Hematopoietic multipotent progenitor cell treated with erythropoietin and hydrocortisone succinate and interleukin-3 and kit ligand, for 8 days (in vitro differentiated cells): ENCODE measurements around the gene TBC1D2.

Experiments
- DNase-seq: peaks from one replicate; pipeline ENCODE4 v3.0.0-alpha.2; 2015

The TBC1D2 gene

DNA sequence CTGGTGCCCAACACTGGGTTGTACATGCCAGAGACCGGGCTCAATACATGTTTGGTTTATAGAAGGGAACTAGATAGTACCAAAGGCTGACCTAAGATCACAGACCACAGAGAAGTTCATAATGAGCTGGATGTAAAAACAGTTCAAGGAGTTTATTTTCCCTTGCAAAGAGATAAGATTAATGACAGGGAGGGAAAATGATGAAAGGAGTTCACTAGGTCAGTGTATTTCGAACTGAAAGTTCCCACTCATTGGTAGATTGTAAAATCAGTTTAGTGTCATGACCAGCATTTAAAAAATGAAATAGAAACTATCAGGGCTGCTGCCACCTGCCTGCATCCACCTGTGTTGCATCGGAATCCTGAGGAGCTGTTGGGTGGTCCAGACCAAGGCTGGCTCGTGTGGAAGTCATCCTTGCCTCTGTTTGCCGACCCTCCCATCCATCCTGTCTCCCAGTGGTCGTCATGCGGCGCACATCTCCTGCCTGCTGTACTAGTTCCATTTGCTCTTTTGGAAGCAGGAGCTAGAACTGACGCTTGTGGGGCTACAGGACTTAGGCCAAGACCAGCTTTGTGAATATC lies 21.1 kb downstream of the TBC1D2 start:
- DNase-seq: no peak

GRCh38 chr9:98232926-98233325 lies 22.5 kb downstream of the TBC1D2 start:
- no peak for DNase-seq

DNA sequence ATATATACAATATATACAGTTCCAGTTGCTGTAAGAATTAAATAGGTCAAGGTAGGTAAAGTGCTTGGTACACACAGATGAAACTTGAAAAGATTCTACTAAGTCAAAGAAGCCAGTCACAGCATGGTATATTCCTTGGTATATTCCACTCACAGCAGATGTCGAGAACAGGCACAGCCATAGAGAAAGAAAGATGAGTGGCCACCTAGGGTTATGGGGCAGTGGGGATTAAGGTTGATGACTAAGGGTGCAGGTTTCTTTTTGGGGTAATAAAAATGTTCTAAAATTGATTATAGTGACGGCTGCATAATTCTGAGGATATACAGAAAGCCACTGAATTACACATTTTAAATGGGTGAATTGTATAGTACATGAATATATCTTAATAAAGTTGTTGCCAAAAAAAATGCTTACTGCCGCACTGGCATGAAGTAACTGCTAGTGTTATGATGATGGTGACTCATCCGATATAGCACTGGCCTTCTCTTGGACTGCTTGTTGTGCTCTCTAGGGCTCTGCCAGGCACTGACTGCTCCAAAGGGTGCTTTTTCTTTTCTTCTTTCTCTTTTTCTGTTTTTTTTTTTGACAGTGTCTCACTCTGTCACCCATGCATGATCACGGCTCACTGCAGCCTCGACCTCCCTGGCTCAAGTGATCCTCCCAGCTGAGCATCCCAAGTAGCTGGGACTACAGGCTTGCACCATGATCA lies 23.5 kb downstream of the TBC1D2 start:
- DNase-seq: no peak

GRCh38 chr9:98230789-98231188 lies 24.7 kb downstream of the TBC1D2 start:
- no peak for DNase-seq

- DNase-seq: no peak
These were observed 25.1 kb downstream of the TBC1D2 start for GRCh38 chr9:98230304-98230703.

DNA sequence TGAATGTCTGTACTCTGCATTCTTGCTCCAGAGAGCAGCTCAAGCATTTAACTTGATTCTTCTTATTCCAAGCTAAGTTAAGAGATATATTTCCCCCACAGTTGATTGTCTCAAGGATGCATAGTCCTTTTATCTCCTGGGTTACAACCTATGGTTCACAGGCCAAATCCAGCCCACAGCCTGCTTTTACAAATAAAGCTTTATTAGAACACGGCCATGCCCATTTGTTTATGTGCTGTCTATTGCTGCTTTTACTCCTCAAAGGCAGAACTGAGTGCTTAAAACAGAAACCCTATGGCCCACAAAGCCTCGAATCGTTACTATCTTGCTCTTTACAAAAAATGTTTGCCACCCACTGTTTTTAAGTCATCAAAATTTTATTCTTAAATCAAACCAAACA lies 25.8 kb downstream of the TBC1D2 start:
- DNase-seq: no peak

DNA sequence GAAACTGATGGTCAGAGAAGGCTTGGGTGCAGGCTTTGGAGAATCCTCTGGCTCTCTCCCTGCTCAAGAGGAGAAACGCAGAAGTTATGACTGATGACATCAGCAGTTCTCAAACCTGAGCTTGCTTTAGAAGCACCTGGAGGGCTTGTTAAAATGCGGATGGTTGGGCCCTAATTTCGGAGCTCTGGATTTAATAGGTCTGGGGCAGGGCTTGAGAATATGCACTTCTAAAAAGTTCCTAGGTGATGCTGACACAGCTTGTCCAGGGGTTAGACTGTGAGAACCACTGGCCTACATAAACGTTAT lies 26.4 kb downstream of the TBC1D2 start:
- DNase-seq: no peak

DNA sequence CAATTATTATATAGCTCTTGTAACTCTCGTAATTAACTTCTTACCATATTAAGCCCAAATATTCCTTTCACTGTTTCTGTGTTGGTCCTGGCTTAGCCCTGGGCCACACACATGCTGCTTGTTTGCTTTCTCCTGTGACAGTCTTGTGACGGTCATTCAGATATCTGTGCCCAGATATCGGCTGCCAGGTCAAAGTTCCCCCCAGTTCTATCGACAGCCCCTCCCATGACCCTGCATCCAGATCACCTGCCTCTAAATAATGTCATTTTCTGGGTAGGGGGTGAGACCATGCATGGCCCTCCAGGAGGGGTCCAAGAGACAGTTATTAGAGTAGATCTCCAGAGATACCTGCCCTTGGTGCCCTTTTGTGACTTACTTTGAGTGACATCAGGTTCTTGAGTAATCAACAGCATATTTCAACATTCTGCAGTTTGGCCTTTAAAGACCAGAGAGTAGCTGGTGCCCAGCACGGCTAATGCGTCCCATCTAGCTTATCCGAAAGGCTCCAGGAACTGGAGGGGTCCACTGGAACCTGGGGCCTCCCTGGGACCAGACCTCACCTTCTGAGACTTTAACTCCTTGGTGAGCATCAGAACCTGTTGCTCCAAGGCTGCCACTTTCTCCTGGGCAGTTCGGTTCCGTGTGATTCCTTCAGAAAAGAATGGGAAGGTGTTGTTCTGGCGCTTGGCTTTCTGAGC lies 26.9 kb downstream of the TBC1D2 start:
- no peak for DNase-seq

DNA sequence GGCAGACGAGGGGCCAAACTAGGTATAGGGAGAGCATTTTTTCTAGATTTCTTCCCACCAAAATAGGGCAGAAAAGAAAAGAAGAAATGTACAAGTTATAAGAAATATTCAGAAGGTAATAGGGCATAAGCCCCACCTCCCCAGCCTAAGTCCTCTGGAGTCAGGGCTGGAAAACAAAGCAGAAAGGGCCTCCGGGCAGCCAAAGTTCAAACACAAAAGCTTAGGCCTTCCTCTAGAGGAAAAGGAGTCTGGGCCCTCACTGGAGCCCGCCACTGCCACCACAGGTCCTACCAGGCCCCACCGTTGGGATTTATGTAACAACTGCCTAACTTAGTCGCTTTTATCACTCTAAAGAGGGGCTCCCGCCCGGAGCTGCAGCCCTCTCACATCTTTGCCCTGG lies 27.6 kb downstream of the TBC1D2 start:
- DNase-seq: no peak

DNA sequence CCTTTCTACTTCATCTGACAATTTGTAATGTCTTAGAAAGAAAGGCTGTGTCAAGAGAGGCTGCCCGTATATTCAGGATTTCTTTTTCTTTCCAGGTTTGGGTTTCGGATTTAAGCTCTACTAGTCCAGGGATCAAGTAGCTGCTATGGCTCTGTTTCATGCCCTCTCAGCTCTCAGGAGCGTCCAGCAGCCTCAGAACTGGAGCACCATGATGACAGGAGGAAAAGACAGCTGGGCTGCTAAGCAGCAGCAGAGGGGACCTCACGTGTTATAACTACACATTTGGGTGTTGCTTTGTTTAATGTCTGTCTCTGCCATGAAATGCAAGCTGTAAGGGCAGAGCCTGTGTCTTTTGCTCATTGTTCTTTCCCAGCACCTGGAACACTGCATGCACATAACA lies 28.5 kb downstream of the TBC1D2 start:
- DNase-seq: no peak

DNA sequence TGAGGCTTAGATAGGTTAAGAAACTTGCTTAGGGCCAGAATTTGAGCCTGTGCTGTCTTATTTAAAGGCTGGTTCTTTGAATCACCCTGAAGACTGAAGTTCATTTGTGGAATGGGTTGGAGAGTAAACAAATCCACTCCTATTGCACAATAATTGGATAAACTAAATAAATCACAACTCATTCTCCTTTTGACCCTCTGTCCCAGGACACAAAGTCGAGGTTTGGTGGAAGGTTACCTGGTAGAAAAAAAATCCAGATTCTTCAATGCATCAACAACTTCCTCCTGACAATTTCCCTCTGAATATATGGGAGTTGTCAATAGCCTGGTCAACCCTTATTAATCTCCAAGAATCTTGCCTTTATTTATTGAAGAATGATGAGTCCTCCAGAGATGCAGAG lies 28.9 kb downstream of the TBC1D2 start:
- no peak for DNase-seq

- peak; percentile 30 for DNase-seq
These were observed 30.4 kb downstream of the TBC1D2 start for GRCh38 chr9:98225015-98225442.

GRCh38 chr9:98222885-98223691 lies 32.4 kb downstream of the TBC1D2 start:
- no peak for DNase-seq

DNA sequence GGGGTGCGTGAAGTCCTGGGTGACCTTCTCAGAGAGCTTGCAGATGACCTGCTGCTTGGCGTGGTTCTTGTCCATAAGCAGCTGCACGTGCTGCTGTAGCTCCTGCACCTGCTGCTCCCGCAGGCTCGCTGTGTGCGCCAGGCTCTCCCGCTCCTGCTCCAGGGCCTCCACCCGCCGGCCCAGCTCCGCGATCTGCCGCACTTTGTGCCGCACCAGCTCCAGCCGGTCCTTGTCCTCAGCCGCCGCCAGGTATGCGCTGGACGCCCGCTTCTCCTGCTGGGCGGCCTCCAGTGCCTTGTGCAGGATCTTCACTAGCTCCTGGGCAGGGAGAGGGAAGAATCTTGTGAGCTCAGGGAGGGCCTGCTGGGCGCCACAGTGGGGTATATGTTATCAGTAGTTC lies 34.5 kb downstream of the TBC1D2 start:
- DNase-seq: no peak

GRCh38 chr9:98219794-98220370 lies 35.6 kb downstream of the TBC1D2 start:
- DNase-seq: no peak

DNA sequence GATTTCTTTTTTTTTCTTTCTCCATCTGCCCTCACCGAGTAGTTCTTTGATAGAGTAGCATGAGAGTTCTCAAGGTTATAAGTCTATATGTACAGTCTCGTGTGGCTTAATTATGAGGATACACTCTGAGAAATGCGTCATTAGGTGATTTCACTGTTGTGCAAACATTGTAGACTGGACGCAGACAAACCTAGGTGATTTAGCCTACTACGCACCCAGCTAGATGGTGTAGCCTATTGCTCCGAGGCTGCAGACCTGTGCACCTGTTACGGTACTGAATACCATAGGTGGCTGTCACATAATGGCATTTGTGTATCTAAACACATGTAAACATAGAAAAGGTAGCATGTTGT lies 36.1 kb downstream of the TBC1D2 start:
- no peak for DNase-seq

- no peak for DNase-seq
These were observed 36.7 kb downstream of the TBC1D2 start for GRCh38 chr9:98218562-98219363.

DNA sequence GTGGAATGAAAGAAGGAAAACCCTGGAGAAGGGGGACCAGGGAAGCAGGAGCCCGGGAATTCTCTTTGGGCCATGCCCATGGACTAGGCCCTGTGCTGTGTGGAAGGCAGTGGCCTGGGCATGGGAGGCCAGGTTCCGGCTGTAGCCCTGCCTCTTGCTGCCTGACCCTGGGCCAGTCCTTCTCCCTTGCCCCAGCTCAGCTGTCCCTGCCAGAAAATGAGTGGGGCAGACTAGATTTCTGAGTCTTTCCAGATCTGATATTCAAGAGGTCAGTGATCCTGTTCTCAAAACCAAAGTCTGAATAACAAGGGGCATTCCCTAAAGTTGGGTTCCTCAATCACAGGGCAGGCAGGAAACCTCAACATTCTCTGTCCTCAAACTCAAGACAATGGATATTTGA lies 38.2 kb downstream of the TBC1D2 start:
- no peak for DNase-seq

DNA sequence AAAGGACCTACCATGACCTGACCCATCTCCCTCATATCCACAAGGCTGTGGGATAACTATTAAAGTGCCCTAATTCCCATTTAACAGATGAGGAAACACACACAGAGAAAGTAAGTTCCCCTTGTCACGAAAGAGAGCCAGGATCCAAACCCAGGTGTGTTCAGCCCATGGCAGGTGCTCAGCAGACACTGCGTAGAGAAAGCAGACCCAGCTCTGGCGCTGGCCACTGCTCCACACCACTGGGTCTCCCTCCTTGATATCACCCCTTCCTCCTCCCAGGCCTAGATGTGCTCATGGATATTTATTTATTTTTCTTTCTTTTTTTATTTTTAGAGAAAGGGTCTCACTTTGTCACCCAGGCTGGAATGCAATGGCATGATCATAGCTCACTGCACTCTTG lies 39.1 kb downstream of the TBC1D2 start:
- DNase-seq: no peak

DNA sequence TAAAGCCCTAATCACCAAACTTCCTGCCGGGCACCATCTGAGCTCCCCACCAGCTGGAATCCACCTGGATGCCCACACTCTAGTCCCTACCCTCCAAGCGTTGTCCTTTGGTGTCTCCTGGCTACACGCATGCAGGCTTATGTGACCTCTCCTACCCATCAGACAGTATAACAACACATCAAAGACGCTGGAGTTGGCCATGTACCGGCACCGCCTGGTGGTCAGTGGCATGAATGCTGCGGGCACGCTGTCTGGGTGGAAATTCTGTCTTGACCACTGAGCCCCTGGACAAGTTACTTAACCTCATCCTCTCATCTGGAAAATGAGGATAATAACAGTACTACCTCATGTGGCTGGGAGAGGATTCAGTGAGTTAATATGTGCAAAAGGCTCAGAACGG lies 39.6 kb downstream of the TBC1D2 start:
- DNase-seq: peak; percentile 25

DNA sequence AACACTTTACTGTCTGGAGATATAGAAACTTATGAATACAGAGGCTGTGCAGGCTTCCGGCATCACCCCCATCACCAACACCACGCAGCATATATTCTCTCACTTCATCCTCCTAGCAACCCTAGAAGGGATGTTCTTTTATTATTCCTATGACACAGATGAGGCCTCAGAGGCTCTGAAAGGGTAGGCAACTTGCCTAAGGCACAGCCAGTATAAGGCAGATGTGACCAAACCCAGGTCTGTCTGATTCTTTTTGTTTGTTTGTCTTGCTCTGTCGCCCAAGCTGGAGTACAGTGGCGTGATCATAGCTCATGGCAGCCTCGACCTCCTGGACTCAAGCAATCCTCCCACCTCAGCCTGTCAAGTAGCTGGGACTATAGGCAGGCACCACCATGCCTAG lies 40.2 kb downstream of the TBC1D2 start:
- no peak for DNase-seq

GRCh38 chr9:98214811-98215210 lies 40.6 kb downstream of the TBC1D2 start:
- DNase-seq: no peak

- no peak for DNase-seq
These were observed 44.2 kb downstream of the TBC1D2 start for GRCh38 chr9:98211260-98211659.
